Kidney (tissue), 14 donors: ENCODE measurements around the gene KIRREL3. TPM values are rescaled to one million over a fixed set of nuclear protein-coding genes. Genes with fewer than 3 reads are reported as not detected.

Experiments used
- DNase-seq, 5 donors: peaks; one replicate each; pipeline ENCODE4 v3.0.0-alpha.2; 2013 to 2020
- FAIRE-seq: peaks from 2 replicates; lab custom pipeline; 2012; peaks lifted over from hg19 to GRCh38; lab: Jason Lieb, UNC
- H3K27ac ChIP-seq, 2 donors: one replicate each; pipeline ENCODE4 v1.7.0; 2013; ENCODE audit warnings: low read depth in 2 of 2, low read length in 2 of 2, inconsistent platforms in 1 of 2
- H3K27me3 ChIP-seq: one replicate; pipeline ENCODE4 v1.7.1; 2013; ENCODE audit warnings: low read length, inconsistent platforms; ENCODE audit not compliant: control insufficient read depth, insufficient read depth
- H3K36me3 ChIP-seq, 3 donors: one replicate each; pipeline versions ENCODE4 v1.7.0 to v1.7.1; 2013; ENCODE audit warnings: low read length in 3 of 3, control low read depth in 1 of 3, inconsistent platforms in 1 of 3; ENCODE audit not compliant: insufficient read depth in 3 of 3, control insufficient read depth in 2 of 3
- H3K4me1 ChIP-seq, 3 donors: one replicate each; pipeline versions ENCODE4 v1.7.0 to v1.7.1; 2013; ENCODE audit warnings: low read length in 3 of 3, inconsistent platforms in 1 of 3, low read depth in 1 of 3; ENCODE audit not compliant: control insufficient read depth in 2 of 3, insufficient read depth in 2 of 3
- H3K4me3 ChIP-seq, 3 donors: one replicate each; pipeline versions ENCODE4 v1.7.0 to v1.8.1; 2013; ENCODE audit warnings: low read length in 3 of 3, control low read depth in 1 of 3, inconsistent platforms in 1 of 3
- H3K9ac ChIP-seq, 3 donors: one replicate each; pipeline versions ENCODE4 v1.7.0 to v1.7.1; 2013; ENCODE audit warnings: low read length in 3 of 3, control low read depth in 1 of 3, inconsistent platforms in 1 of 3
- H3K9me3 ChIP-seq, 3 donors: one replicate each; pipeline versions ENCODE4 v1.7.0 to v1.7.1; 2013; ENCODE audit warnings: low read length in 3 of 3, control low read depth in 1 of 3, inconsistent platforms in 1 of 3; ENCODE audit not compliant: control insufficient read depth in 2 of 3, insufficient read depth in 1 of 3
- intact Hi-C: fragments of 100-400 bp; cut with DNase I; formaldehyde crosslinking; loops from one replicate; pipeline ENCODE4 v1.11.1; 2022
- polyA plus RNA-seq: library from polyadenylated mRNA; stranded (reverse); fragments of 350-450 nt; fragmentation: Illumina TruSeq; extraction: RNeasy Lipid Tissue Mini Kit (QIAGEN cat#74804); gene quantifications from one replicate; pipeline ENCODE4 v1.2.3, GENCODE V29; 2014; ENCODE audit warnings: low read depth, low replicate concordance; ENCODE audit not compliant: insufficient read depth
- total RNA-seq: library from RNA; stranded (reverse); fragmentation: NEBNext Ultra II Directional; extraction: Animal tissue kit (Norgen Biotek cat#: 25700); gene quantifications from one replicate; pipeline ENCODE4 v1.2.1, GENCODE V29; 2021
- TF ChIP-seq, protein P1 (sequence below): IDR thresholded peaks from 3 replicates; pipeline ENCODE4 v1.5.1; 2012; ENCODE audit warnings: mild to moderate bottlenecking, moderate library complexity, borderline replicate concordance; ENCODE audit not compliant: insufficient read depth; ENCODE audit errors: extremely low read depth
- donor health status: control.
- donor health status: control.
- donor health status: control.
- donor health status: control.
- donor health status: control.
- donor health status: DM: yes; HTN: yes; CAD: no.
- donor health status: Normal renal cell carcinoma (clear cell type).

KIRREL3 gene
- total and polyA plus RNA-seq, 2 donors from 2014 or later = 0.19 to 0.22 TPM

DNA sequence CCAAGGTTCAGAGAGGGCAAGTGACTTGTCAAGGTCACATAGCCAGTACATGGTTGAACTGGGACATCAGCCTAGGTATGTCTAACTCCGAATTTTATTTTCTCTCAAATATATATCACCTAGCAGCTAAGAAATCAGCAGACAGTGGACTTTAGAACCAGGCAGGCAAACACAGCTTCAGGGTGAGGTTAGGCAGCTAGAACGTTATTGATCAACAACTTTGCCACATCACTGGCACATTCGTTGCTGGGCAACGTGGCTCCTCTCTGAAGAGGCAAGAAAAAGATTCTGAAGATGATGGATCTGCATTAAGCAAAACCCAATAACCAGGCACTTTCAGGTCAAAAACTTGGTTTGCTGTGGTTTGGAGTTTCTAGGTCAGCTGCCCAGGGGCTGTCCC is 258.0 kb downstream of the KIRREL3 start:
- Histone ChIP-seq H3K4me1 (peaks cover 0 to under 1% (median under 1%) of the 10 kb centered on the region in 3 donors), H3K9ac (no peak overlapping the region), H3K27me3 (no peaks in the 10 kb centered on the region), H3K36me3 (no peaks in the 10 kb centered on the region), H3K4me3 (no peak overlapping the region), H3K9me3 (no peaks in the 10 kb centered on the region), H3K27ac (no peak overlapping the region)
- FAIRE-seq = no peak
- intact Hi-C loops = no loop called here
- TF ChIP-seq, protein P1, sequence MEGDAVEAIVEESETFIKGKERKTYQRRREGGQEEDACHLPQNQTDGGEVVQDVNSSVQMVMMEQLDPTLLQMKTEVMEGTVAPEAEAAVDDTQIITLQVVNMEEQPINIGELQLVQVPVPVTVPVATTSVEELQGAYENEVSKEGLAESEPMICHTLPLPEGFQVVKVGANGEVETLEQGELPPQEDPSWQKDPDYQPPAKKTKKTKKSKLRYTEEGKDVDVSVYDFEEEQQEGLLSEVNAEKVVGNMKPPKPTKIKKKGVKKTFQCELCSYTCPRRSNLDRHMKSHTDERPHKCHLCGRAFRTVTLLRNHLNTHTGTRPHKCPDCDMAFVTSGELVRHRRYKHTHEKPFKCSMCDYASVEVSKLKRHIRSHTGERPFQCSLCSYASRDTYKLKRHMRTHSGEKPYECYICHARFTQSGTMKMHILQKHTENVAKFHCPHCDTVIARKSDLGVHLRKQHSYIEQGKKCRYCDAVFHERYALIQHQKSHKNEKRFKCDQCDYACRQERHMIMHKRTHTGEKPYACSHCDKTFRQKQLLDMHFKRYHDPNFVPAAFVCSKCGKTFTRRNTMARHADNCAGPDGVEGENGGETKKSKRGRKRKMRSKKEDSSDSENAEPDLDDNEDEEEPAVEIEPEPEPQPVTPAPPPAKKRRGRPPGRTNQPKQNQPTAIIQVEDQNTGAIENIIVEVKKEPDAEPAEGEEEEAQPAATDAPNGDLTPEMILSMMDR = no peak
- DNase-seq = no peak

DNA sequence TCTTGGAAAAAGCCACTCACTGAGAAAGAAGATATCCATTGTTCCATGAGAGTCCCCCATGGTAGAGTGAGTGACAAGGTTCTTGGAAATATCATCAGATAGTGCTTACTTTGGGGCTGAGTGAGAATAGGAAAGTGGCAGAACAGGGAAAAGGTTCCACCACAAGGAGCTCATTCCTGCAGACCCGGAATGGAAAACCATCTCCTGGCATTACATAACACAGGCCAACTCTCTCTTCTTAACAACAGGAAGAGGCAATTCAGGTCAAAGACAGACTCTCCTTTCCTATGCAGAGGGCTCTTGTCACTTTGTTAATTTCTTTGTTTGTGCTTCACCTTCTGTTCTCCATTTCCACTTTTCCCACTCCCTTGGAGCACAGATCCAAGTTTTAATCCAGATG is 259.7 kb downstream of the KIRREL3 start:
- Histone ChIP-seq H3K9ac (no peak overlapping the region), H3K4me1 (no peaks in the 10 kb centered on the region), H3K27ac (no peak overlapping the region), H3K36me3 (no peaks in the 10 kb centered on the region), H3K27me3 (no peaks in the 10 kb centered on the region), H3K9me3 (no peaks in the 10 kb centered on the region), H3K4me3 (no peak overlapping the region)
- TF ChIP-seq, protein P1 = no peak
- no peak for DNase-seq
- intact Hi-C loops = no loop called here
- FAIRE-seq = no peak

DNA sequence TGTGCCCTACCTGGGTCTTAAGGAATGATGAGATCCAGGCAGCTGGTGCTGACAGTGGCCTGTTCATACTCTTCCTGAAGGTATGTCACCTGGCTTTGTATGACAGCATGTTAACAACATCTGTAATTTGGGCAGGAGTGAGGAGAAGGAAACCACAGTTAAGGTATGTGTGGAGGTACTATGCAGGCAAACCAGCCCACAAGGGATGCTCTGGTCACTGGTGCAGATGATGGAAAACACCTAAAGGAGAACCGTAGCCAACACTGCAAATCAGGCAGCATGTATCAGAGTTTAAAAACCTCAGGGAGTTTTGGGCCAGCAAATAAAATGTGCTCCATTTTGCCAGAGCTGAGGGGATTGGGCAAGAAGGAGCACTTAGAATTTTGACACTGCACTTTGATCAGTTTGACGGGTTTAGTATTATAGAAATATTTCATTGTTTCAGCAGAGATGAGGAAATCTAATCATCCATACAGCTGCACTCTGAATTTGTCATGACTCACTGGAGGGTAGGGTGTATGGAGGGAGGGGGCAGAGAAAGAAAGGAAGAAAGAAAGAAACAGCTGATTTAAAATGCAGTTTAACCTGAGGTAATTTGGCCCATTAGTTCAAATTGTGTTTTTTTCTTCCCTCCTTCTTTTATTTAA is 260.9 kb downstream of the KIRREL3 start:
- H3K4me1 ChIP-seq = no peaks in the 10 kb centered on the region
- no peak overlapping the region for H3K4me3 ChIP-seq
- TF ChIP-seq, protein P1 = no peak
- H3K27me3 ChIP-seq = no peaks in the 10 kb centered on the region
- H3K36me3 ChIP-seq = no peaks in the 10 kb centered on the region
- no peaks in the 10 kb centered on the region for H3K9me3 ChIP-seq
- DNase-seq (peak in 1 of 5 donors; percentile 43), FAIRE-seq (no peak)
- H3K27ac ChIP-seq = no peak overlapping the region
- intact Hi-C loops = no loop called here
- no peak overlapping the region for H3K9ac ChIP-seq
